Natural killer cell (primary cell): ENCODE measurements around the gene NEK9. TPM values are rescaled to one million over a fixed set of nuclear protein-coding genes. Genes with fewer than 3 reads are reported as not detected.
A peak's percentile ranks its signal among the peaks of the same experiment; 100 is the strongest.

ENCODE experiments used
- ATAC-seq, 3 donors: fragments of 150-1000 bp in 2 of 3; fragments of 200-7000 bp in 1 of 3; cut with Tn5 transposase; 1 replicate in 1 of 3; 2 replicates in 2 of 3; pipeline ENCODE4 v1.10.0; 2021; ENCODE audit warnings: mild to moderate bottlenecking in 2 of 3, moderate library complexity in 2 of 3
- DNase-seq, 2 donors: peaks; one replicate each; pipeline versions ENCODE4 v3.0.0 to v3.0.0-alpha.2; 2013 to 2021; ENCODE audit warnings: mixed read lengths in 1 of 2
- H3K27ac ChIP-seq: one replicate; pipeline ENCODE4 v1.5.1; 2013; ENCODE audit warnings: mild to moderate bottlenecking, low read length
- H3K27me3 ChIP-seq: one replicate; pipeline ENCODE4 v1.6.1; 2013; ENCODE audit warnings: low read length; ENCODE audit not compliant: control insufficient read depth, insufficient read depth
- H3K36me3 ChIP-seq: one replicate; pipeline ENCODE4 v1.6.1; 2013; ENCODE audit warnings: low read length; ENCODE audit not compliant: control insufficient read depth, insufficient read depth
- H3K4me1 ChIP-seq: one replicate; pipeline ENCODE4 v1.6.1; 2013; ENCODE audit warnings: low read length; ENCODE audit not compliant: control insufficient read depth, insufficient read depth
- H3K4me3 ChIP-seq: one replicate; pipeline ENCODE4 v1.5.1; 2013; ENCODE audit warnings: low read length
- H3K9me3 ChIP-seq: one replicate; pipeline ENCODE4 v1.6.1; 2013; ENCODE audit warnings: low read length; ENCODE audit not compliant: control insufficient read depth, insufficient read depth
- H3K27ac Mint-ChIP-seq, 2 donors: one replicate each; pipeline ENCODE4 v1.8.0; 2022; ENCODE audit warnings: mild to moderate bottlenecking in 2 of 2, mixed read lengths in 2 of 2, moderate library complexity in 1 of 2
- H3K27me3 Mint-ChIP-seq, 2 donors: one replicate each; pipeline ENCODE4 v1.8.0; 2022; ENCODE audit warnings: low read depth in 2 of 2, mixed read lengths in 2 of 2
- H3K36me3 Mint-ChIP-seq: one replicate; pipeline ENCODE4 v1.8.0; 2022; ENCODE audit warnings: mixed read lengths
- H3K4me1 Mint-ChIP-seq, 2 donors: one replicate each; pipeline ENCODE4 v1.8.0; 2022; ENCODE audit warnings: mixed read lengths in 2 of 2
- H3K4me3 Mint-ChIP-seq: one replicate; pipeline ENCODE4 v1.8.0; 2022; ENCODE audit warnings: mild to moderate bottlenecking, moderate library complexity, mixed read lengths
- H3K9me3 Mint-ChIP-seq, 2 donors: one replicate each; pipeline ENCODE4 v1.8.0; 2022; ENCODE audit warnings: mixed read lengths in 2 of 2
- CTCF ChIP-seq: fragments of 200-600 bp; IDR thresholded peaks from one replicate; pipeline ENCODE4 v1.8.0; 2022; ENCODE audit warnings: antibody characterized with exemption
- WGBS: methylation state at CpG from one replicate; pipeline ENCODE4 v1.1.7; 2013; ENCODE audit warnings: missing lambda C conversion rate; ENCODE audit not compliant: insufficient coverage; 5-methylcytosine and 5-hydroxymethylcytosine counted together
- intact Hi-C: fragments of 100-400 bp; cut with micrococcal nuclease; formaldehyde crosslinking; loops from one replicate; pipeline ENCODE4 v1.14.2; 2022
- total RNA-seq, 4 donors: library from RNA; stranded (reverse); fragments of 120-200 nt in 1 of 4; gene quantifications; one replicate each; pipeline versions ENCODE4 v1.2.3 to v1.2.4, GENCODE V29; 2013 to 2022

NEK9 gene
- total RNA-seq, 3 donors from 2014 or later (not counting 1 experiment from before 2014, with no cell fraction given), result 64.4 to 78.7 (median 74.4) TPM

GRCh38 chr14:75098682-75099081 is 28.2 kb downstream of the NEK9 start:
- Mint-ChIP-seq H3K4me3 (no peak overlapping the region), H3K27me3 (no peaks in the 10 kb centered on the region), H3K9me3 (no peaks in the 10 kb centered on the region), H3K36me3 (peaks cover 21% of the 10 kb centered on the region), H3K27ac (peak overlapping the region in 1 of 2 donors; percentile 8), H3K4me1 (no peaks in the 10 kb centered on the region)
- peaks cover 78% of the 10 kb centered on the region for H3K36me3 ChIP-seq
- WGBS, result 100% methylated on average over 1 of the region's 1 CpG
- H3K4me3 ChIP-seq, result no peak overlapping the region
- no peaks in the 10 kb centered on the region for H3K4me1 ChIP-seq
- no peak for TF ChIP-seq CTCF
- intact Hi-C loops, result no loop called here
- ATAC-seq, result no peak
- no peak overlapping the region for H3K27ac ChIP-seq
- no peaks in the 10 kb centered on the region for H3K27me3 ChIP-seq
- no peak for DNase-seq
- no peaks in the 10 kb centered on the region for H3K9me3 ChIP-seq

GRCh38 chr14:75098212-75098611 is 28.6 kb downstream of the NEK9 start:
- ATAC-seq (no peak), DNase-seq (no peak)
- Histone ChIP-seq H3K27me3 (no peaks in the 10 kb centered on the region), H3K36me3 (peaks cover 75% of the 10 kb centered on the region), H3K27ac (no peak overlapping the region), H3K9me3 (no peaks in the 10 kb centered on the region), H3K4me1 (no peaks in the 10 kb centered on the region), H3K4me3 (no peak overlapping the region)
- intact Hi-C loops, result no loop called here
- no peak for TF ChIP-seq CTCF
- Mint-ChIP-seq H3K9me3 (no peaks in the 10 kb centered on the region), H3K4me3 (no peak overlapping the region), H3K4me1 (no peaks in the 10 kb centered on the region), H3K27me3 (no peaks in the 10 kb centered on the region), H3K36me3 (peaks cover 21% of the 10 kb centered on the region), H3K27ac (peak overlapping the region in 1 of 2 donors; percentile 1)

- no peaks in the 10 kb centered on the region for H3K27me3 ChIP-seq
- H3K27me3 Mint-ChIP-seq, result no peaks in the 10 kb centered on the region
- intact Hi-C loops, result no loop called here
- no peak overlapping the region for H3K27ac Mint-ChIP-seq
- H3K9me3 ChIP-seq, result no peaks in the 10 kb centered on the region
- H3K4me1 ChIP-seq, result no peaks in the 10 kb centered on the region
- DNase-seq (no peak), ATAC-seq (no peak)
- WGBS, result over 99% methylated on average over 6 of the region's 6 CpGs
- no peak overlapping the region for H3K4me3 ChIP-seq
- no peaks in the 10 kb centered on the region for H3K9me3 Mint-ChIP-seq
- H3K4me3 Mint-ChIP-seq, result no peak overlapping the region
- TF ChIP-seq CTCF, result no peak
- peaks cover 16% of the 10 kb centered on the region for H3K36me3 Mint-ChIP-seq
- no peaks in the 10 kb centered on the region for H3K4me1 Mint-ChIP-seq
- no peak overlapping the region for H3K27ac ChIP-seq
- peaks cover 75% of the 10 kb centered on the region for H3K36me3 ChIP-seq
Measured at GRCh38 chr14:75096959-75097358, 29.9 kb downstream of the NEK9 start.

GRCh38 chr14:75095690-75096089 is 31.2 kb downstream of the NEK9 start:
- intact Hi-C loops, result no loop called here
- H3K27me3 Mint-ChIP-seq, result no peaks in the 10 kb centered on the region
- H3K36me3 Mint-ChIP-seq, result peaks cover 16% of the 10 kb centered on the region
- TF ChIP-seq CTCF, result no peak
- ATAC-seq, result no peak
- H3K4me1 Mint-ChIP-seq, result no peaks in the 10 kb centered on the region
- no peak overlapping the region for H3K27ac ChIP-seq
- peaks cover 74% of the 10 kb centered on the region for H3K36me3 ChIP-seq
- H3K27ac Mint-ChIP-seq, result no peak overlapping the region
- no peaks in the 10 kb centered on the region for H3K4me1 ChIP-seq
- no peaks in the 10 kb centered on the region for H3K9me3 Mint-ChIP-seq
- H3K27me3 ChIP-seq, result no peaks in the 10 kb centered on the region
- H3K4me3 Mint-ChIP-seq, result no peak overlapping the region
- WGBS, result 85% methylated on average over 4 of the region's 4 CpGs
- H3K9me3 ChIP-seq, result no peaks in the 10 kb centered on the region
- no peak for DNase-seq
- no peak overlapping the region for H3K4me3 ChIP-seq
